Myocyte (in vitro differentiated cells): ENCODE results near the gene UBR1. TPM values are rescaled to one million over a fixed set of nuclear protein-coding genes. Genes with fewer than 3 reads are reported as not detected.
"Not testable (repeated sequence)": the region's sequence is repeated elsewhere in the genome, so short reads cannot be mapped to it uniquely, and the experiment has no call there.

Experiments used
- DNase-seq: peaks from one replicate; pipeline ENCODE4 v3.0.0-alpha.2; 2012; ENCODE audit warnings: low read depth
- total RNA-seq: library from RNA; depleted of rRNA; stranded (reverse); fragments of >200 nt; gene quantifications from 2 replicates; pipeline ENCODE4 v1.2.3, GENCODE V29; 2014

The UBR1 gene
- total RNA-seq, 1 donor from 2014 or later, result 40.0 TPM

- DNase-seq, result peak; percentile 55
Measured at GRCh38 chr15:43056696-43057095, 49.1 kb downstream of the UBR1 start.

DNA sequence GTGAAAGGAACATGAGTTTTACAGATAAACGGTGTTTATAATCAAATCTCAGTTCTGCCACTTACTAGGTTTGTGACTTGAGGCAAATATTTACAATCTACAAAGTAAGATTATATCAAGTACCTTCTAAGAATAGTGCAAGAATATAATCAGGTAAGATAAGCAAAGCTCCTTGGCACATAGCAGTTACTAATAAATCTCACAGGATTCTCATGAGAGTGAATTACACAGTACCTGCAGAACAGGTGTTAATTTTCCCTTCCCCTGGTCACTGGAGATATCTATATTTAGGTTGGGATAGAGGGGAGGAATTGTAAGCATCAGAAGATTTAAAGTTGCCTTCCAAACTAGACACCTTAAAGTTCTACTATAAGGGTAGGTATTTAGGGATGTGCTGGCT, 53.0 kb downstream of the UBR1 start:
- no peak for DNase-seq

DNA sequence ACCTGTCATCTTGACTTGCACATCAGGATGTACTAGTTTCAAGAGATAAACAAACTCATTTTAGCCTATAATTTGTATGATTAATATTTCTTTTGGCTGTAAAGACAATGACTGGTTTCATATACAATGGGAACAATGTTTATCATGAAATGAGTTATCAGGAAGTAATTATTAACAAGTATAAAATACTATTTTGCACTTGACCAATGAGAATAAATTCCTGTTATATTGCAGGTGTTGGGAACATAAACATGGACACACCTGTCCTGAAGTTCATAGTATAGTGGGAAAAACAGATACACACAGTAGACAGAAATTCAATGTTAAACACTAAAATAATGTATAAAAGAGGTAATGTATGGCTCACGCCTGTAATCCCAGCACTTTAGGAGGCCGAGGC, 56.9 kb downstream of the UBR1 start:
- no peak for DNase-seq

DNA sequence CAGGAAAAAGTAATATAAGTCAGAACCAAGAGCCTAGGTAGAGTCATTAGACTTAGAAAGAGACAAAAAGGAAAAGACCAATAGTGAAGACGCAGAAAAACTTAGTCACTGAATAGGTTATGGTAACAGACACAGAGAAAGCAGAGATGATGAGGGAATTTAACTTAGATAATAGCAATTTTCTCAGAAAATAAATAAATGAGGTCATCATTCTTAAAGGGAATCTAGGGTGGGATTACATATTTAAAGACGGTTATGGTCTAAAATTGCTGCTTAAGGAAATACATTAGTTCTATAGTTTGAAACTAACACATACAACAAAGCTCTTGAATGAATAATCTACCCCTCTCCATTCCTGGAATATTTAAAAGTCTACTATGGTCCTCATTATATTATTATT, 59.4 kb downstream of the UBR1 start:
- no peak for DNase-seq

DNA sequence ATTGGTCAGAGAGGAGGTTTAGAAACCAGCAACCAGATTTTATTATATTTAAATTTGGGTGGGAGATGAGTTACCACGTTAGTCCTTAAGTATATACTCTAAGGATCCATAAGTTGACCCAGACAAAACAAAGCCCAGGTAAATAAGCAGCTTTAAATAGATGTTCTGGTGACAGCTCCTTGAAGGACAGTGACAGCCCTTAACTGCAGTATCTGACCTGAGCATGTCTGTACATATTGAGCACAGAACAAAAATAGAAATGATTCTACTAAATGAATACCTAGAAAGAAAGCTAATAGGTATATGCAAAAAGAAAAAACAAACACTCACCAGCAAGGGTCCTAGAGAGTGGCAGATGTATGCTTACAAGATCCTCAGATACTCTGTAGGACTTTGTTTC, 63.0 kb downstream of the UBR1 start:
- no peak for DNase-seq

DNA sequence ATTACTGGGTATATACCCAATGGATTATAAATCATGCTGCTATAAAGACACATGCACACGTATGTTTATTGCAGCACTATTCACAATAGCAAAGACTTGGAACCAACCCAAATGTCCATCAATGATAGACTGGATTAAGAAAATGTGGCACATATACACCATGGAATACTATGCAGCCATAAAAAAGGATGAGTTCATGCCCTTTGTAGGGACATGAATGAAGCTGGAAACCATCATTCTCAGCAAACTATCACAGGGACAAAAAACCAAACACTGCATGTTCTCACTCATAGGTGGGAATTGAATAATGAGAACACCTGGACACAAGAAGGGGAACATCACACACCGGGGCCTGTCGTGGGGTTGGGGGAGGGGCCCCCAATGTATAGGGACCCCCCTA, 64.8 kb downstream of the UBR1 start:
- DNase-seq, result not testable (repeated sequence)

GRCh38 chr15:43035240-43035639, 70.6 kb downstream of the UBR1 start:
- DNase-seq, result not testable (repeated sequence)

DNA sequence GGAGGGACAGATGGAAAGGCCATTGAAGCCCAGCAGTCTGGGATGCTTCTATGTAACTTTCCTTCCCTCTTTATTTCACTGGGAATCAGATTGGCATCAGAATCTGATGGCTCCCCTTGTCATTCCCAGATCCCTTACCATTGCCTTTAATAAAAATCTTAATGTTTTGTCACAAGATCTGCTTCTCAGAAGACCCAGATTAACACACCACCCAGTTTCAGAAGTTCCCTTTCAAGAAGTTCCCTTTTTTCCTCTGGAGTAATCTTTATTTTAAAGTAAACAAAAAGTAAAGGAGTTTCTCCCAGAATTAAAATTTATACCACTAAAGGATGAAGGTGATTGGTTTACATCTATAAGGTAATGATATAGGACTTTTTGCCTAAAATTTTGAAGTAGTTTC, 76.4 kb downstream of the UBR1 start:
- DNase-seq, result no peak

DNA sequence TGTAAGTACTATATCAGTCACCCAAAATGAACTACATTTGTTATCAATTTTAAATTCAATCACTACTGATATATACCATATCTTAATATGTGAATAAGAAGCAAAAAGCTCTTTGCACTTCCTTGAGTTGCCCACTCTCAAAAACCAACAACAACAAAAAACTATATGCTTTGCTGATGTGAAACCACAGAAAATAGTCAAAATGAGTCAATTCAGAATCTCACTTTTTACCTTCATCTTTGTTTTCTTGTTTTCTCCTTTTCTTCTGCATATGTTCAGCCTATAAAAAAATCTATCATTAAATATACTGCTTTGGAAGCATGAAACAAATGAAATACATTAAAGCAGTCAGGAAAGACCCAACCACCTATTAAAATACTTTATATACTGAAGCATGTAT, 80.7 kb downstream of the UBR1 start:
- DNase-seq, result no peak

DNA sequence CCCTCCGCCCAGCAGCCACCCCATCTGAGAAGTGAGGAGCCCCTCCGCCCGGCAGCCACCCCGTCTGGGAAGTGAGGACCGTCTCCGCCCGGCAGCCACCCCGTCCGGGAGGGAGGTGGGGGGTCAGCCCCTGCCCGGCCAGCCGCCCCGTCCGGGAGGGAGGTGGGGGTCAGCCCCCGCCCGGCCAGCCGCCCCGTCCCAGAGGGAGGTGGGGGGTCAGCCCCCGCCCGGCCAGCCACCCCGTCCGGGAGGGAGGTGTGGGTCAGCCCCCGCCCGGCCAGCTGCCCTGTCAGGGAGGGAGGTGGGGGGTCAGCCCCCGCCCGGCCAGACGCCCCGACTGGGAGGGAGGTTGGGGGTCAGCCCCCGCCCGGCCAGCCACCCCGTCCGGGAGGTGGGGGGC, 91.2 kb downstream of the UBR1 start:
- DNase-seq, result not testable (repeated sequence)

GRCh38 chr15:43009206-43009605, 96.6 kb downstream of the UBR1 start:
- no peak for DNase-seq

GRCh38 chr15:43008150-43008549, 97.7 kb downstream of the UBR1 start:
- DNase-seq, result no peak

DNA sequence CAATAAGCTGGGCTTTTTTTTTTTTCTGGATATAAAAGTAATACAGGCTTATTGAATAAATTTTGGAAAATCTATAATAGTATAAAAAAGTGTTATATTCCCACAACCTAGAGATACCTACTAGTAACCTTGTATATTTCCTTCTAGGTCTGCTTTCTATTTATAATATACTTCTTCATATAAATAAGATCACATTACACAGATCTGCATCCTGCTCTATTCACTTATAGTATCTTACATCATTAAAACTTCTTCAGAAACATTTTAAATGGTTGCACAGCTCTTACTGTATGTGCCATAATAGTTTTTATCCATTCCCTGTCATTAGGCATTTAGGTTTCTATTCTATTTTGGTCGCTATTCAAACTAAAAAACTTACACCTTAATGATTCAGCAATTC, 98.3 kb downstream of the UBR1 start:
- DNase-seq, result no peak

- DNase-seq, result no peak
Measured at GRCh38 chr15:43006991-43007390, 98.8 kb downstream of the UBR1 start.

DNA sequence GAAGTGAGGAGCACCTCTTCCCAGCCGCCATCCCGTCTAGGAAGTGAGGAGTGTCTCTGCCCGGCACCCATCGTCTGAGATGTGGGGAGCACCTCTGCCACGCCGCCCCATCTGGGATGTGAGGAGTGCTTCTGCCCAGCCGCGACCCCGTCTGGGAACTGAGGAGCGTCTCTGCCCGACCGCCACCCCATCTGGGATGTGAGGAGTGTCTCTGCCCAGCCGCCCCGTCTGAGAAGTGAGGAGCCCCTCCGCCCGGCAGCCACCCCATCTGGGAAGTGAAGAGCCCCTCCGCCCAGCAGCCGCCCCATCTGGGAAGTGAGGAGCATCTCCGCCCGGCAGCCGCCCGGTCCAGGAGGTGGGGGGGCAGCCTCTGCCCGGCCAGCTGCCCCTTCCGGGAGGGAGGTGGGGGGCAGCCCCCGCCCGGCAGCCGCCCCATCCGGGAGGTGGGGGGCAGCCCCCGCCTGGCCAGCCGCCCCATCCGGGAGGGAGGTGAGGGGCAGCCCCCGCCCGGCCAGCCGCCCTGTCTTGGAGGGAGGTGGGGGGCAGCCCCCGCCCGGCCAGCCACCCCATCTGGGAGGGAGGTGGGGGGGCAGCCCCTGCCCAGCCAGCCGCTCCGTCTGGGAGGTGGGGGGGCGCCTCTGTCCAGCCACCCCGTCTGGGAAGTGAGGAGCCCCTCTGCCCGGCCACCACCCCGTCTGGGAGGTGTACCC, 100.8 kb downstream of the UBR1 start:
- DNase-seq, result not testable (repeated sequence)

DNA sequence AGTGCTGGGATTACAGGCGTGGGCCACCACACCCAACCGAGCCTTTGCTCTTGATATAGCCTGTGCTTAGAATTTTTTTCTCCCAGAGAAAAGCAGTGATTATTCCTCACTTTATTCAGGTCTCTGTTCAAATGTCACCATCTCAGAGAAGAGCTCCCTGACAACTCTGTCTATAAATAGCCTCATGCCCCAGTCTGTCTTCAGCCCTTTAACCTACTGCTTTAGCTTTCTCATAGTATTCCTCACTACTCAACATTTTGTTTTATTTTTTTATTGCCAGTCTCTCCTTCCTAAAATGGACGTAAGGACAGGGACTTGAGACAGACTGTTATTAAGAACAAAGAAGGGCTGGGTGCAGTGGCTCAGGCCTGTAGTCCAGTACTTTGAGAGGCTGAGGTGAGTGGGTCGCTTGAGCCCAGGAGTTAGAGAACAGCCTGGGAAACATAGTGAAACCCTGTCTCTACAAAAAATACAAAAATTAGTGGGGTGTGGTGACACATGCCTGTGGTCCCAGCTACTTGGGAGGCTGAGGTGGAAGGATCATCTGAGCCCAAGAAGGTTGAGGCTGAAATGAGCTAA, 106.5 kb downstream of the UBR1 start:
- peak; percentile 8 for DNase-seq

- DNase-seq, result no peak
Measured at GRCh38 chr15:42996871-42997270, 109.0 kb downstream of the UBR1 start.

- peak; percentile 39 for DNase-seq
Measured at GRCh38 chr15:42994546-42994945, 111.3 kb downstream of the UBR1 start.

DNA sequence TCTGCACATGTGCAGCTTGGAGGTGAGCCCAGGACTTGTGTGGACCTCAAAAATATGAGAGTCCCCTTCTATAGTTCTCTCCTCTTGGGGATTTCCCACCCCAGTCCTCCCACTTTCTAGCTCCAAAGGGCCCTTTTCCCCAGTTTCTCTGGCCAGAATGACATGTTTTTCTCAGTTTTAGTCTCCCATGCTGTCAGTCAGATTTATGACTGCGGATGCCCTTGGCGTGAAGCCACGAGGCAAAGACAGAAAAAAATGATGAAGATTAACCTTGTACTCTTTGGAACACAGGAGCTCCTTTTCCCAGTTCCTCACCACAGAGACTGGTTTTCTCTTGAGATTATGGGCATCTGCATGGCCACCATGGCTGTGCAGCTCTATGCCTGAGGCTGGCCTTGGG, 113.2 kb downstream of the UBR1 start:
- DNase-seq, result peak; percentile 19

- no peak for DNase-seq
Measured at GRCh38 chr15:42986693-42987342, 119.0 kb downstream of the UBR1 start.

GRCh38 chr15:42984493-42985034, 121.3 kb downstream of the UBR1 start:
- DNase-seq, result no peak

DNA sequence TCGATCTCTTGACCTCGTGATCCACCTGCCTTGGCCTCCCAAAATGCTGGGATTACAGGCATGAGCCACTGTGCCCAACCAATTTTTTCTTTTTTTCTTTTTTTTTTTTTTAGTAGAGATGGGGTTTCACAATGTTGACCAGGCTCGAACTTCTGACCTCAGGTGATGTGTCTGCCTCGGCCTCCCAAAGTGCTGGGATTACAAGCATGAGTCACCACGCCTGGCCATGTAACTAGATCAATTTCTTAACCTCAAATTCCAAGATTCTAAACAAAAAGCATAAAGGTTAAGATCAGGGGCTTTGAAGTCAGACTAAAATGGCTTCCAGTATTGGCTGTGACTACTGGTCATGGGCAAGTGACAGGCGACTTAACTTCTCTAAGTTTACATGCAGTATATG, 126.7 kb downstream of the UBR1 start:
- not testable (repeated sequence) for DNase-seq
